KBM-7 (cell line): ENCODE data around the gene CDK19.

Experiments
- DNase-seq: peaks from one replicate; pipeline ENCODE4 v3.0.0-alpha.2; 2015
- in situ Hi-C: fragments of 300-500 bp; cut with MboI; formaldehyde crosslinking; loops from 2 replicates; pipeline ENCODE4 v1.14.3; 2020; ENCODE audit warnings: low sequenced_read_pairs, low pct_unique_long_range_greater_than_20kb, mixed read lengths

CDK19 gene

GRCh38 chr6:110714143-110714542 is 101.1 kb downstream of the CDK19 start:
- in situ Hi-C loops: no loop called here
- no peak for DNase-seq

- DNase-seq: no peak
- in situ Hi-C loops: no loop called here
These were observed 103.0 kb downstream of the CDK19 start for GRCh38 chr6:110712238-110712637.

- in situ Hi-C loops: no loop called here
- DNase-seq: no peak
These were observed 105.2 kb downstream of the CDK19 start for GRCh38 chr6:110710115-110710514.

GRCh38 chr6:110708295-110708950 is 106.8 kb downstream of the CDK19 start:
- in situ Hi-C loops: no loop called here
- no peak for DNase-seq

- no peak for DNase-seq
- in situ Hi-C loops: no loop called here
These were observed 109.7 kb downstream of the CDK19 start for GRCh38 chr6:110705543-110705942.

- in situ Hi-C loops: no loop called here
- DNase-seq: no peak
These were observed 111.2 kb downstream of the CDK19 start for GRCh38 chr6:110703906-110704594.

- no peak for DNase-seq
- in situ Hi-C loops: no loop called here
These were observed 112.0 kb downstream of the CDK19 start for GRCh38 chr6:110703010-110703905.

- in situ Hi-C loops: loop anchor here (25.0 kb wide), 1 partner anchor 188 kb away; no protein-coding TSS in a partner anchor
- no peak for DNase-seq
These were observed 115.5 kb downstream of the CDK19 start for GRCh38 chr6:110699780-110700179.

- DNase-seq: no peak
- in situ Hi-C loops: loop anchor here (25.0 kb wide), 1 partner anchor 193 kb away; no protein-coding TSS in a partner anchor
These were observed 121.3 kb downstream of the CDK19 start for GRCh38 chr6:110693994-110694393.

- in situ Hi-C loops: loop anchor here (25.0 kb wide), 1 partner anchor 194 kb away; no protein-coding TSS in a partner anchor
- DNase-seq: no peak
These were observed 122.0 kb downstream of the CDK19 start for GRCh38 chr6:110693296-110693695.

GRCh38 chr6:110690916-110691315 is 124.4 kb downstream of the CDK19 start:
- in situ Hi-C loops: loop anchor here (25.0 kb wide), 1 partner anchor 196 kb away; no protein-coding TSS in a partner anchor
- no peak for DNase-seq

- in situ Hi-C loops: loop anchor here (25.0 kb wide), 1 partner anchor 197 kb away; no protein-coding TSS in a partner anchor
These were observed 125.1 kb downstream of the CDK19 start for GRCh38 chr6:110690106-110690654.

GRCh38 chr6:110689275-110689935 is 125.9 kb downstream of the CDK19 start:
- DNase-seq: no peak
- in situ Hi-C loops: loop anchor here (25.0 kb wide), 1 partner anchor 198 kb away; no protein-coding TSS in a partner anchor

More at GRCh38 chr6:110690106-110690654, 125.1 kb downstream of the CDK19 start:
- no peak for DNase-seq

- DNase-seq: no peak
- in situ Hi-C loops: loop anchor here (25.0 kb wide), 1 partner anchor 199 kb away; no protein-coding TSS in a partner anchor
These were observed 126.5 kb downstream of the CDK19 start for GRCh38 chr6:110688661-110689268.

GRCh38 chr6:110687326-110687725 is 127.9 kb downstream of the CDK19 start:
- DNase-seq: no peak
- in situ Hi-C loops: loop anchor here (25.0 kb wide), 1 partner anchor 200 kb away; no protein-coding TSS in a partner anchor

- in situ Hi-C loops: loop anchor here (25.0 kb wide), 1 partner anchor 204 kb away; no protein-coding TSS in a partner anchor
These were observed 132.0 kb downstream of the CDK19 start for GRCh38 chr6:110683241-110683640.

GRCh38 chr6:110682460-110682853 is 132.8 kb downstream of the CDK19 start:
- in situ Hi-C loops: loop anchor here (25.0 kb wide), 1 partner anchor 205 kb away; no protein-coding TSS in a partner anchor
- peak; percentile 92 for DNase-seq

More at GRCh38 chr6:110683241-110683640, 132.0 kb downstream of the CDK19 start:
- DNase-seq: no peak
